ENCODE data around the gene ZNF436. TPM values are rescaled to one million over a fixed set of nuclear protein-coding genes. Genes with fewer than 3 reads are reported as not detected.

Gene ZNF436
- total and polyA plus RNA-seq, 2 donors (not counting 1 experiment from before 2014, with no cell fraction given), result 1.9 to 10.1 TPM

- Histone ChIP-seq H3K79me2 (ENCODE audit: control insufficient read depth, insufficient read depth, low read length) (no peaks in the 10 kb centered on the region), H3K9me3 (ENCODE audit: control extremely low read depth in 1 of 3, control insufficient read depth in 2 of 3, insufficient read depth in 1 of 3, low read length in 2 of 3) (no peaks in the 10 kb centered on the region), H3K27me3 (replicated peaks in 1 of 4; ENCODE audit: control extremely low read depth in 1 of 4, control insufficient read depth in 3 of 4, insufficient read depth in 4 of 4, low read length in 3 of 4) (peaks cover 0 to 3% (median 0%) of the 10 kb centered on the region in 4 experiments), H3K9ac (ENCODE audit: low read length) (no peak overlapping the region), H4K20me1 (ENCODE audit: control insufficient read depth, insufficient read depth, low read length, poor library complexity, severe bottlenecking) (no peaks in the 10 kb centered on the region), H3K4me2 (replicated peaks; ENCODE audit: low read depth, low read length, poor library complexity, severe bottlenecking) (no peak overlapping the region), H3K4me1 (ENCODE audit: control insufficient read depth in 2 of 2, insufficient read depth in 2 of 2, low read length in 2 of 2) (no peaks in the 10 kb centered on the region), H2AFZ (ENCODE audit: insufficient read depth, low read depth, low read length, poor library complexity, severe bottlenecking) (no peak overlapping the region), H3K27ac (ENCODE audit: low read length in 2 of 2) (no peak overlapping the region), H3K4me3 (ENCODE audit: control extremely low read depth in 1 of 5, extremely low read depth in 1 of 5, insufficient read depth in 1 of 5, low read depth in 2 of 5, low read length in 4 of 5) (no peak overlapping the region), H3K36me3 (replicated peaks in 1 of 2; ENCODE audit: control extremely low read depth in 1 of 2, control insufficient read depth in 1 of 2, extremely low read depth in 1 of 2, insufficient read depth in 2 of 2, low read length in 1 of 2) (no peaks in the 10 kb centered on the region)
- Mint-ChIP-seq H3K27ac (no peak overlapping the region), H3K27me3 (peaks cover 29% of the 10 kb centered on the region), H3K4me3 (no peak overlapping the region), H3K9me3 (ENCODE audit: insufficient read depth) (no peaks in the 10 kb centered on the region), H3K4me1 (no peaks in the 10 kb centered on the region)
- ATAC-seq (ENCODE audit: low read depth) (no peak), DNase-seq (no peak)
- TF ChIP-seq, protein P1, sequence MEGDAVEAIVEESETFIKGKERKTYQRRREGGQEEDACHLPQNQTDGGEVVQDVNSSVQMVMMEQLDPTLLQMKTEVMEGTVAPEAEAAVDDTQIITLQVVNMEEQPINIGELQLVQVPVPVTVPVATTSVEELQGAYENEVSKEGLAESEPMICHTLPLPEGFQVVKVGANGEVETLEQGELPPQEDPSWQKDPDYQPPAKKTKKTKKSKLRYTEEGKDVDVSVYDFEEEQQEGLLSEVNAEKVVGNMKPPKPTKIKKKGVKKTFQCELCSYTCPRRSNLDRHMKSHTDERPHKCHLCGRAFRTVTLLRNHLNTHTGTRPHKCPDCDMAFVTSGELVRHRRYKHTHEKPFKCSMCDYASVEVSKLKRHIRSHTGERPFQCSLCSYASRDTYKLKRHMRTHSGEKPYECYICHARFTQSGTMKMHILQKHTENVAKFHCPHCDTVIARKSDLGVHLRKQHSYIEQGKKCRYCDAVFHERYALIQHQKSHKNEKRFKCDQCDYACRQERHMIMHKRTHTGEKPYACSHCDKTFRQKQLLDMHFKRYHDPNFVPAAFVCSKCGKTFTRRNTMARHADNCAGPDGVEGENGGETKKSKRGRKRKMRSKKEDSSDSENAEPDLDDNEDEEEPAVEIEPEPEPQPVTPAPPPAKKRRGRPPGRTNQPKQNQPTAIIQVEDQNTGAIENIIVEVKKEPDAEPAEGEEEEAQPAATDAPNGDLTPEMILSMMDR (IDR thresholded peaks at IDR 0.05), result no peak
- TF ChIP-seq EZH2 (IDR thresholded peaks at IDR 0.05; ENCODE audit: borderline replicate concordance, insufficient read depth, low read depth, low read length, poor library complexity, severe bottlenecking), result no peak
- CTCF ChIA-PET, result interaction anchor here (2.0 kb wide), 1 partner anchor 9 kb away, joined by 11 read pairs; no protein-coding TSS in a partner anchor
- intact Hi-C loops (cut with micrococcal nuclease), result no loop called here
- 87% methylated on average over 3 of the region's 7 CpGs for WGBS (ENCODE audit: insufficient coverage)
- POLR2A ChIA-PET, result interaction anchor here (0.6 kb wide), 1 partner anchor 50 kb away, joined by 4 read pairs; the partner anchor contains the start of gene HNRNPR
These were observed 25.0 kb upstream of the ZNF436 start for GRCh38 chr1:23394684-23395083.

DNA sequence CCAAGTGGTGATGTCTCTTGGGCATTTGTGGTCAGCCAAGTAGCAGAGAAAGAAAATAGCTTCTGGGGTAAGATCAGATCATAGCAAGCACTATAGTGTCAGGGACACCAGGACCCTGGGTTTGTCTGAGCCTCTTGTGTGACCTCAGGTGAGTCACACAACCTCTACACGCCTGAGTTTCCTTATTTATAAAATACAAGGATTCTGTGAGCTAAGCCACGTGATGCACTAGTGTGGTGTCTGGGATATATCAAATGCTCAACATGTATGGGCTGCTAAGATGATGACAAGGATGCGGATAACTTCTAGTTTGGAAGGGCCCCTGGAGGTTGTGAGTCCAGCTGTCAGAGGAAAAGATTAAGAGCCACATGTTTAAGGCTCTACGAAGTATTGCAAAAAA, 24.5 kb upstream of the ZNF436 start:
- intact Hi-C loops (cut with micrococcal nuclease), result no loop called here
- Mint-ChIP-seq H3K27me3 (peaks cover 29% of the 10 kb centered on the region), H3K27ac (no peak overlapping the region), H3K4me1 (no peaks in the 10 kb centered on the region), H3K9me3 (ENCODE audit: insufficient read depth) (no peaks in the 10 kb centered on the region), H3K4me3 (no peak overlapping the region)
- Histone ChIP-seq H3K4me3 (ENCODE audit: control extremely low read depth in 1 of 5, extremely low read depth in 1 of 5, insufficient read depth in 1 of 5, low read depth in 2 of 5, low read length in 4 of 5) (no peak overlapping the region), H3K27me3 (replicated peaks in 1 of 4; ENCODE audit: control extremely low read depth in 1 of 4, control insufficient read depth in 3 of 4, insufficient read depth in 4 of 4, low read length in 3 of 4) (peaks cover 0 to 3% (median 0%) of the 10 kb centered on the region in 4 experiments), H3K36me3 (replicated peaks in 1 of 2; ENCODE audit: control extremely low read depth in 1 of 2, control insufficient read depth in 1 of 2, extremely low read depth in 1 of 2, insufficient read depth in 2 of 2, low read length in 1 of 2) (no peaks in the 10 kb centered on the region), H3K4me2 (replicated peaks; ENCODE audit: low read depth, low read length, poor library complexity, severe bottlenecking) (no peak overlapping the region), H3K27ac (ENCODE audit: low read length in 2 of 2) (no peak overlapping the region), H3K4me1 (ENCODE audit: control insufficient read depth in 2 of 2, insufficient read depth in 2 of 2, low read length in 2 of 2) (no peaks in the 10 kb centered on the region), H2AFZ (ENCODE audit: insufficient read depth, low read depth, low read length, poor library complexity, severe bottlenecking) (no peak overlapping the region), H4K20me1 (ENCODE audit: control insufficient read depth, insufficient read depth, low read length, poor library complexity, severe bottlenecking) (no peaks in the 10 kb centered on the region), H3K9ac (ENCODE audit: low read length) (no peak overlapping the region), H3K79me2 (ENCODE audit: control insufficient read depth, insufficient read depth, low read length) (no peaks in the 10 kb centered on the region), H3K9me3 (ENCODE audit: control extremely low read depth in 1 of 3, control insufficient read depth in 2 of 3, insufficient read depth in 1 of 3, low read length in 2 of 3) (no peaks in the 10 kb centered on the region)
- ATAC-seq (ENCODE audit: low read depth) (no peak), DNase-seq (no peak)
- WGBS (ENCODE audit: insufficient coverage), result 90% methylated on average over 3 of the region's 4 CpGs
- POLR2A ChIA-PET, result interaction anchor here (0.6 kb wide), 1 partner anchor 50 kb away, joined by 4 read pairs; the partner anchor contains the start of gene HNRNPR
- CTCF ChIA-PET, result interaction anchor here (2.0 kb wide), 1 partner anchor 9 kb away, joined by 11 read pairs; no protein-coding TSS in a partner anchor
- no peak for TF ChIP-seq EZH2 (IDR thresholded peaks at IDR 0.05; ENCODE audit: borderline replicate concordance, insufficient read depth, low read depth, low read length, poor library complexity, severe bottlenecking)
- TF ChIP-seq, protein P1 (IDR thresholded peaks at IDR 0.05), result no peak
